OCI-LY7 (cell line): ENCODE measurements around the gene TCAF1. TPM values are rescaled to one million over a fixed set of nuclear protein-coding genes. Genes with fewer than 3 reads are reported as not detected.

ENCODE experiments used
- Bru-seq: library from RNA; stranded (reverse); fragments of 400-500 nt; gene quantifications from one replicate; lab custom pipeline; 2021; lab: Mats Ljungman, UMichigan
- BruChase-seq, 2 experiments: library from RNA; stranded (reverse); fragments of 400-500 nt; gene quantifications; one replicate each; lab custom pipeline; 2021; lab: Mats Ljungman, UMichigan
- BruUV-seq: library from RNA; stranded (reverse); fragments of 400-500 nt; replicated peaks from 2 replicates; lab custom pipeline; 2021; lab: Mats Ljungman, UMichigan
- CTCF ChIA-PET: fragments of 300-600 bp; sonication (Branson Sonifier 250); formaldehyde crosslinking; loops from one replicate; lab custom pipeline; 2022; ENCODE audit warnings: antibody characterized with exemption; ENCODE audit not compliant: unreplicated experiment; lab: Charles Lee
- POLR2A ChIA-PET: fragments of 300-600 bp; sonication (Branson Sonifier 250); formaldehyde crosslinking; loops from one replicate; lab custom pipeline; 2022; ENCODE audit warnings: antibody characterized with exemption; lab: Charles Lee
- DNase-seq: peaks from one replicate; pipeline ENCODE4 v3.0.0-alpha.2; 2015; ENCODE audit warnings: low spot score
- H2AFZ ChIP-seq: fragments of 200-600 bp; sonication (generic), shearing (Covaris generic); 2 replicates; pipeline ENCODE4 v1.6.1; 2014; ENCODE audit warnings: mild to moderate bottlenecking, antibody characterized with exemption, low read length, moderate library complexity
- H3K27ac ChIP-seq: fragments of 200-600 bp; sonication (generic); 2 replicates; pipeline ENCODE4 v1.5.1; 2014; ENCODE audit warnings: mixed run types, low read depth, mild to moderate bottlenecking, moderate library complexity, low read length, inconsistent platforms; ENCODE audit not compliant: poor library complexity, severe bottlenecking
- H3K36me3 ChIP-seq: fragments of 200-600 bp; sonication (generic); 2 replicates; pipeline ENCODE4 v1.6.1; 2014; ENCODE audit warnings: mild to moderate bottlenecking, antibody characterized with exemption, low read length, moderate library complexity, mixed read lengths; ENCODE audit not compliant: insufficient read depth
- H3K4me1 ChIP-seq: fragments of 200-600 bp; sonication (generic); 2 replicates; pipeline ENCODE4 v1.5.1; 2014; ENCODE audit warnings: mild to moderate bottlenecking, low read length; ENCODE audit not compliant: insufficient read depth, poor library complexity, severe bottlenecking
- H3K4me2 ChIP-seq: fragments of 200-600 bp; sonication (generic); 2 replicates; pipeline ENCODE4 v1.6.1; 2014; ENCODE audit warnings: mild to moderate bottlenecking, low read length
- H3K4me3 ChIP-seq: fragments of 200-600 bp; sonication (generic); 2 replicates; pipeline ENCODE4 v1.5.1; 2014; ENCODE audit warnings: mild to moderate bottlenecking, low read depth, low read length; ENCODE audit not compliant: poor library complexity, severe bottlenecking
- H3K79me2 ChIP-seq: fragments of 200-600 bp; sonication (generic); 2 replicates; pipeline ENCODE4 v1.6.1; 2016; ENCODE audit warnings: low read depth, mild to moderate bottlenecking, low read length, moderate library complexity, mixed read lengths; ENCODE audit not compliant: insufficient read depth
- H3K9me2 ChIP-seq: fragments of 200-600 bp; sonication (generic); 2 replicates; pipeline ENCODE4 v1.6.1; 2016; ENCODE audit warnings: mild to moderate bottlenecking, low read length, mixed read lengths; ENCODE audit not compliant: insufficient read depth
- H3K9me3 ChIP-seq: fragments of 200-600 bp; sonication (generic); 2 replicates; pipeline ENCODE4 v1.6.1; 2014; ENCODE audit warnings: mild to moderate bottlenecking, mixed run types, low read length, mixed read lengths
- H4K20me1 ChIP-seq: fragments of 200-600 bp; sonication (generic); 2 replicates; pipeline ENCODE4 v1.6.1; 2014; ENCODE audit warnings: mild to moderate bottlenecking, antibody characterized with exemption, low read length, moderate library complexity, mixed read lengths; ENCODE audit not compliant: insufficient read depth
- EZH2phosphoT487 ChIP-seq: fragments of 200-600 bp; sonication (generic); IDR thresholded peaks from 2 replicates; pipeline ENCODE4 v1.6.1; 2018; ENCODE audit warnings: low read depth, borderline replicate concordance, mild to moderate bottlenecking, mixed run types, antibody characterized with exemption, low read length, moderate library complexity, mixed read lengths
- intact Hi-C: fragments of 100-400 bp; cut with micrococcal nuclease; formaldehyde crosslinking; loops from one replicate; pipeline ENCODE4 v1.10.0; 2022; ENCODE audit not compliant: unreplicated experiment
- long read RNA-seq: library from polyadenylated mRNA; stranded (forward); transcript quantifications from one replicate; pipeline ENCODE4 v2.0.0, GENCODE V29; 2022
- total RNA-seq, 2 experiments: library from RNA; depleted of rRNA in 1 of 2; stranded (reverse); fragments of >200 nt in 1 of 2; shearing (Covaris generic) in 1 of 2; gene quantifications; 2 replicates each; pipeline ENCODE4 v1.2.3, GENCODE V29; 2014 to 2022
- TF ChIP-seq, protein P1 (sequence below): fragments of 200-600 bp; sonication (generic); conservative IDR thresholded peaks from 2 replicates; pipeline ENCODE4 v1.5.1; 2014; ENCODE audit warnings: mild to moderate bottlenecking, antibody characterized with exemption, low read length, moderate library complexity, mixed read lengths

Gene TCAF1
- total RNA-seq (2014; rRNA removed; shearing (Covaris generic)) (1.9 and 3.3 TPM in 2 replicates), total RNA-seq (2022) (5.5 and 7.0 TPM in 2 replicates), Bru-seq, nascent RNA (percentile 41 among the genes with signal in this experiment), BruChase-seq, experiment 1, labeled RNA remaining after a 6-hour chase (percentile 37 among the genes with signal in this experiment), BruChase-seq, experiment 2, labeled RNA remaining after a 2-hour chase (percentile 40 among the genes with signal in this experiment)
- long read RNA-seq, full-length matches to known transcripts = 2 of 11 reads
- long read RNA-seq, partial matches to known transcripts = 2 of 11 reads
- long read RNA-seq, other reads (novel, unspliced or antisense) = 7 of 11 reads

DNA sequence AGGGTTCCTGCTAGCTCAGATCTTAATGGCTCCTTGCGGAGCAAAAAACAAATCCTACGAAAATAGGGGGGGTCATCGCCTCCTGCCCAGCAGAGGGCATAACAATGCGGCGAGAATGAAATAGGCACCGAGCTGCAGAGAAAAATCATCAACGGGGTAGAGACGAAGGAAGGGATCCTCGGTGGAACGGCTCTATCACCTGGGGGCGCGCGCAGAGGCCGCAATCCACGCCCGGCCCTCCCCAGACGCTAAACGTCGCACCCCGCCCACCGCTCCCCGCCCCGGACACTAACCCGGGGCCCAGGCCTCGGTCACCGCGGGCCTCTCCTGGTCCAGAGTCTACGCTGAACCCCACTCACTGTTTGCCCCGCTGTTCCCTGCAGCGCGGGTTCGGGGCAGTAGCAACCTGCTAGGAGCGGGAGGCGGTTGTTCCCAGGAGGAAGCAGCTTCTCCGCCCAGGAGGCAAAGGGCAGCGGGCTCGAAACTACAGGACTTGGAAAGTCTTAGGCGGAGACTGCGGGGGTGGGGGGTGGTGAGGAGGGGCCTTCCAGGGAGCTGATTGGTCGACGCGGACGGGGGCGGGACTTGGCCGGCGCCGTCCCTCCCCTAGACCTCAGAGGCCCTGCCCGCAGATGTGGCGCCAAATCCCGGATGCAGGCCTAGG lies at the start of gene TCAF1:
TCAF1 (minus strand) TSS at position 509 of the 664 bp plus-strand sequence. CDS start 25,568 bp downstream, outside the sequence.
- no TSS peak for BruUV-seq
- Histone ChIP-seq H3K9me3 (no peaks in the 10 kb centered on the region), H3K79me2 (no peaks in the 10 kb centered on the region), H3K9me2 (no peaks in the 10 kb centered on the region), H3K4me1 (no peaks in the 10 kb centered on the region), H3K27ac (no peak within 1 kb of the TSS), H3K4me2 (peak within 1 kb of the TSS; percentile 71), H3K36me3 (no peaks in the 10 kb centered on the region), H4K20me1 (no peaks in the 10 kb centered on the region), H2AFZ (peak within 1 kb of the TSS; percentile 82), H3K4me3 (peak within 1 kb of the TSS; percentile 69)
- no peak for TF ChIP-seq EZH2phosphoT487
- TF ChIP-seq, protein P1, sequence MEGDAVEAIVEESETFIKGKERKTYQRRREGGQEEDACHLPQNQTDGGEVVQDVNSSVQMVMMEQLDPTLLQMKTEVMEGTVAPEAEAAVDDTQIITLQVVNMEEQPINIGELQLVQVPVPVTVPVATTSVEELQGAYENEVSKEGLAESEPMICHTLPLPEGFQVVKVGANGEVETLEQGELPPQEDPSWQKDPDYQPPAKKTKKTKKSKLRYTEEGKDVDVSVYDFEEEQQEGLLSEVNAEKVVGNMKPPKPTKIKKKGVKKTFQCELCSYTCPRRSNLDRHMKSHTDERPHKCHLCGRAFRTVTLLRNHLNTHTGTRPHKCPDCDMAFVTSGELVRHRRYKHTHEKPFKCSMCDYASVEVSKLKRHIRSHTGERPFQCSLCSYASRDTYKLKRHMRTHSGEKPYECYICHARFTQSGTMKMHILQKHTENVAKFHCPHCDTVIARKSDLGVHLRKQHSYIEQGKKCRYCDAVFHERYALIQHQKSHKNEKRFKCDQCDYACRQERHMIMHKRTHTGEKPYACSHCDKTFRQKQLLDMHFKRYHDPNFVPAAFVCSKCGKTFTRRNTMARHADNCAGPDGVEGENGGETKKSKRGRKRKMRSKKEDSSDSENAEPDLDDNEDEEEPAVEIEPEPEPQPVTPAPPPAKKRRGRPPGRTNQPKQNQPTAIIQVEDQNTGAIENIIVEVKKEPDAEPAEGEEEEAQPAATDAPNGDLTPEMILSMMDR = peak; percentile 60
- DNase-seq = peak; percentile 78
- ChIA-PET POLR2A (interaction anchor here (0.5 to 1.4 kb wide), 6 partner anchors 9 to 486 kb away, joined by 3 to 5 read pairs (median 4); no protein-coding TSS in a partner anchor), CTCF (no interaction called here)
- intact Hi-C loops = no loop called here

DNA sequence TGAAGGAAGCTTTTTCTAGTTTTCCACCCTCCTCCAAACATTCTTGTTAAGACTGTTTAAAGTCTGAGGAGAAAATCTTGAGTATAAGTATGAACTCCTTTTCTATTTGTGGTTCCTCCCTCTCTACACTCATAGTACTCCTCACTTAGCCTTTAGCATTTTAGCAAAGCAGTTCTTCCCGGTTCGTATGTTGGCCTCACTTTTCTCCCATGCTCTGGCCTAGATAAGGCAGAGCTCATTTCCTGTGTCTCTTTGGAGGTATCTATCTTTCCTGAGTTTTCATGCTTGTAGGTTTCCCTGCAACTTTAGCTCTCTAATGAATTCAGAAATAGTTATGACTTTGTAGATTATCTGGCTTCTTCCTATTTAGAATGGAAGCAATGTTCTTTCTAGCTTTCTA lies 46.8 kb upstream of the TCAF1 start:
- ChIA-PET POLR2A (no interaction called here), CTCF (no interaction called here)
- DNase-seq = no peak
- H3K4me3 ChIP-seq = no peak overlapping the region
- no peak overlapping the region for H2AFZ ChIP-seq
- H3K36me3 ChIP-seq = no peaks in the 10 kb centered on the region
- H3K79me2 ChIP-seq = no peaks in the 10 kb centered on the region
- H3K27ac ChIP-seq = no peak overlapping the region
- BruUV-seq = no TSS peak
- no peaks in the 10 kb centered on the region for H3K4me1 ChIP-seq
- TF ChIP-seq, protein P1 = no peak
- TF ChIP-seq EZH2phosphoT487 = no peak
- no peaks in the 10 kb centered on the region for H4K20me1 ChIP-seq
- intact Hi-C loops = no loop called here
- no peaks in the 10 kb centered on the region for H3K9me3 ChIP-seq
- no peak overlapping the region for H3K4me2 ChIP-seq
- no peaks in the 10 kb centered on the region for H3K9me2 ChIP-seq
